ENCODE measurements around the gene ATXN1. TPM values are rescaled to one million over a fixed set of nuclear protein-coding genes. Genes with fewer than 3 reads are reported as not detected.

The ATXN1 gene
- total RNA-seq, 1 experiment from 2014 or later, result 6.3 TPM

- H3K27ac ChIP-seq, result no peak overlapping the region
- H3K4me1 ChIP-seq, result no peaks in the 10 kb centered on the region
- no peaks in the 10 kb centered on the region for H3K27me3 ChIP-seq
- DNase-seq, result no peak
- no peaks in the 10 kb centered on the region for H3K9me3 ChIP-seq (replicated peaks)
- H3K36me3 ChIP-seq, result no peaks in the 10 kb centered on the region
- no peak overlapping the region for H3K4me3 ChIP-seq
Observed at GRCh38 chr6:16684195-16684689, 77.0 kb downstream of the ATXN1 start.

DNA sequence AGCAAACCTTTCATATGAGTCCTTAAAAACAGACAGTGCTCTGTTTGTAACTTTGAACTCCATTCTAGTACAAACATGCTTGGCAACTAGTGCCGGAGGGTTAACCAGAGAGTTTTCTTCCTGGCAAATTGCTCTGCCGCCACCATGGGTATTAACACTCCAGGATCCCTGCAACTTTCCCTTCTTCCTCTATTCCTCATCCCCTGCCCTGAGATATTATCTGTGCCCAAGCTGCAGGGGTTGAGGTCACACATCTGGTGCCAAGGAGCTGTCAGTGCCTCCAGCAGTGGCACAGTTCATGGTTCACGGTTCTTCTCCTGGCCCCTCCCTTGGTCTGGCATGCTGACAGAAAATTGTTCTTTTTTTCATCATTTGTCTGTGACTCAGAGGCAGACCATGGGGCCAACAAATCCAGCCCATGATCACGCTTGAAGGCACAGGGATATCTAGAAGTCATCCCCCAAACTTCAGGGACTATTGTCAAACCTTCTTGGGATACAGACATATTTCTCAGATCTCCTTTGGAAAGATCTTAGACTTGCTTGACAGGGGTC lies 77.5 kb downstream of the ATXN1 start:
- H3K9me3 ChIP-seq (replicated peaks), result no peaks in the 10 kb centered on the region
- H3K27me3 ChIP-seq, result no peaks in the 10 kb centered on the region
- no peak overlapping the region for H3K27ac ChIP-seq
- H3K4me3 ChIP-seq, result no peak overlapping the region
- no peaks in the 10 kb centered on the region for H3K4me1 ChIP-seq
- DNase-seq, result no peak
- H3K36me3 ChIP-seq, result no peaks in the 10 kb centered on the region

DNA sequence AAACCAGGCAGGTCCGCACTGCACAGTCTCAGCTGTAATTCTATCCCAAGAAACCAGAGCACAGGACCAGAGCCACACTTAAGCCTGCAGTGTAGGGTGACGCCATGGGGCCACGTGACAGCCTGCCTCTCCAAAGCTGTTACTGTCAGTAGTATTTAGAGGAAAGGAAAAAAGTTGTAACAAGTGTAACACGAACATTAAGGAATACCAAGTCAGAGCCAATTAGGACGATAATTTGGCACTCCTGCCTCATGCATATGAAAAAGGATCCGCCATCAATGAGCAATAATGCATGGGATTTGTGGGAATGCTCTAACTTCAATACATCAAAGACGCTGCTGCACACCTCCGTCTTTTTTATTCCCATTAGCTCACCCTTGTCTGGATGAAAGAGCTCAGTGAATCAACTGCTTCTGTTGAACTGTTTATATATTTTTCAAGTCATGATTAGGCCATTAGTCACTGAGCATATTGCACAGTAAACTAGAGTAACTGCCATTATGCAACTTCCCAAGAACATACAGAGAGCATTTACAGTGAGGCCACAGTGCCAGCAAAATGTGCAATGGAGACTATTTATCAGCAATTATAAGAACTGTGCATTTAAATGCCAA lies 79.9 kb downstream of the ATXN1 start:
- no peak overlapping the region for H3K27ac ChIP-seq
- no peak for DNase-seq
- no peaks in the 10 kb centered on the region for H3K4me1 ChIP-seq
- no peaks in the 10 kb centered on the region for H3K9me3 ChIP-seq (replicated peaks)
- no peaks in the 10 kb centered on the region for H3K27me3 ChIP-seq
- H3K4me3 ChIP-seq, result no peak overlapping the region
- H3K36me3 ChIP-seq, result no peaks in the 10 kb centered on the region

- Histone ChIP-seq H3K27me3 (no peaks in the 10 kb centered on the region), H3K4me1 (no peaks in the 10 kb centered on the region), H3K4me3 (no peak overlapping the region), H3K9me3 (replicated peaks) (no peaks in the 10 kb centered on the region), H3K36me3 (no peaks in the 10 kb centered on the region), H3K27ac (no peak overlapping the region)
- DNase-seq, result no peak
Observed at GRCh38 chr6:16679050-16679449, 82.2 kb downstream of the ATXN1 start.

- no peaks in the 10 kb centered on the region for H3K27me3 ChIP-seq
- H3K36me3 ChIP-seq, result no peaks in the 10 kb centered on the region
- H3K4me1 ChIP-seq, result no peaks in the 10 kb centered on the region
- DNase-seq, result no peak
- H3K9me3 ChIP-seq (replicated peaks), result no peaks in the 10 kb centered on the region
- H3K4me3 ChIP-seq, result no peak overlapping the region
- H3K27ac ChIP-seq, result no peak overlapping the region
Observed at GRCh38 chr6:16677458-16677857, 83.8 kb downstream of the ATXN1 start.

DNA sequence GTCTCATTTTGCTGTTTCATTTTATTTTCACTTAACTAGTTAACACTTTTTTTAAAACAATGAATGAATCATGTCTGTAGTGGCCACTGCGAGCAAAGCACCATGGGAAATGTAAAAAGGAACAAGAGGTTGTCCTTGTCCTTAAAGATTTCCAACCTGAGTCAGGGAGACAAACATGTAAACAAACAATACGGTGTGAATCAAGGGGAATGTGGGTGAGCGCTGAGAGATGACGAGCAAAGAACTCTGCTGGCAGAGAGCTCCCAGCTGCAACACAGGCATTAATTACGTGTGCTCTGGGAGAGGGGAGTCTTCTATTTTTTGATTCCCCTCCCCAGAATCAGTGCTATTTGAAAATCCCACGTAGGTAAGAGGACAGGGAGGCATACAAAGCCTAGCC lies 84.3 kb downstream of the ATXN1 start:
- Histone ChIP-seq H3K4me3 (no peak overlapping the region), H3K27ac (no peak overlapping the region), H3K36me3 (no peaks in the 10 kb centered on the region), H3K9me3 (replicated peaks) (no peaks in the 10 kb centered on the region), H3K27me3 (no peaks in the 10 kb centered on the region), H3K4me1 (no peaks in the 10 kb centered on the region)
- DNase-seq, result no peak

- no peak overlapping the region for H3K4me3 ChIP-seq
- no peaks in the 10 kb centered on the region for H3K4me1 ChIP-seq
- H3K27me3 ChIP-seq, result no peaks in the 10 kb centered on the region
- H3K36me3 ChIP-seq, result no peaks in the 10 kb centered on the region
- DNase-seq, result no peak
- no peaks in the 10 kb centered on the region for H3K9me3 ChIP-seq (replicated peaks)
- no peak overlapping the region for H3K27ac ChIP-seq
Observed at GRCh38 chr6:16676376-16676775, 84.9 kb downstream of the ATXN1 start.

DNA sequence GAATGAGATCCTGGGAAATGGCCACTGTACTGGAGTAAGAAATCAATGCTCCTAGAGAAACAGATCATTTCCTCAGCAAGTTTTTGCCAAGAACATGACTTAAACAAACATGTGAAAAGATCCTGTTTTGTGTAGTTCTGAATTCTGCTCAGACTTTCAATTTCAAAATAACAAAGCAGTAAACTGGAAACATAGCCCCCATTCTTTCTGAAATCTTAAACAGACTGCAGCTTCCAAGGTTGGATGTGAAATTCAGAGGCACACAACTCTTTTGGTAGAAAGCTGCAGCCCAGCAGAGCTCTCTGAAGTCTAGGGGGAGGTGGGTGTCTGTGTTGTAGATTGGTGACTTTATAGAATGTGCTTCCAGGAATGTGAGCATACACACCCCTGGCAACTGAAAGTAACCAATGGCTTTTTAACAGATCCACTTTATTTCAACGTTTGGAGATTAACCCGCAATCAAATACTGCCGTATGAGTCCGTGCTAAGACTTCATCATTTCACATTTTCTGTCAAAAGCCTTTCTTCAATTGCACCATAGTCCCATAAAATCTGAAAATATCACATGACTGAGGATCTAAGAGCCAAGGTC lies 86.4 kb downstream of the ATXN1 start:
- Histone ChIP-seq H3K36me3 (no peaks in the 10 kb centered on the region), H3K9me3 (replicated peaks) (no peaks in the 10 kb centered on the region), H3K4me1 (no peaks in the 10 kb centered on the region), H3K4me3 (no peak overlapping the region), H3K27me3 (no peaks in the 10 kb centered on the region), H3K27ac (no peak overlapping the region)
- no peak for DNase-seq

- Histone ChIP-seq H3K27me3 (no peaks in the 10 kb centered on the region), H3K9me3 (replicated peaks) (no peaks in the 10 kb centered on the region), H3K36me3 (no peaks in the 10 kb centered on the region), H3K4me3 (no peak overlapping the region), H3K4me1 (no peaks in the 10 kb centered on the region), H3K27ac (no peak overlapping the region)
- DNase-seq, result no peak
Observed at GRCh38 chr6:16673011-16673797, 88.1 kb downstream of the ATXN1 start.

DNA sequence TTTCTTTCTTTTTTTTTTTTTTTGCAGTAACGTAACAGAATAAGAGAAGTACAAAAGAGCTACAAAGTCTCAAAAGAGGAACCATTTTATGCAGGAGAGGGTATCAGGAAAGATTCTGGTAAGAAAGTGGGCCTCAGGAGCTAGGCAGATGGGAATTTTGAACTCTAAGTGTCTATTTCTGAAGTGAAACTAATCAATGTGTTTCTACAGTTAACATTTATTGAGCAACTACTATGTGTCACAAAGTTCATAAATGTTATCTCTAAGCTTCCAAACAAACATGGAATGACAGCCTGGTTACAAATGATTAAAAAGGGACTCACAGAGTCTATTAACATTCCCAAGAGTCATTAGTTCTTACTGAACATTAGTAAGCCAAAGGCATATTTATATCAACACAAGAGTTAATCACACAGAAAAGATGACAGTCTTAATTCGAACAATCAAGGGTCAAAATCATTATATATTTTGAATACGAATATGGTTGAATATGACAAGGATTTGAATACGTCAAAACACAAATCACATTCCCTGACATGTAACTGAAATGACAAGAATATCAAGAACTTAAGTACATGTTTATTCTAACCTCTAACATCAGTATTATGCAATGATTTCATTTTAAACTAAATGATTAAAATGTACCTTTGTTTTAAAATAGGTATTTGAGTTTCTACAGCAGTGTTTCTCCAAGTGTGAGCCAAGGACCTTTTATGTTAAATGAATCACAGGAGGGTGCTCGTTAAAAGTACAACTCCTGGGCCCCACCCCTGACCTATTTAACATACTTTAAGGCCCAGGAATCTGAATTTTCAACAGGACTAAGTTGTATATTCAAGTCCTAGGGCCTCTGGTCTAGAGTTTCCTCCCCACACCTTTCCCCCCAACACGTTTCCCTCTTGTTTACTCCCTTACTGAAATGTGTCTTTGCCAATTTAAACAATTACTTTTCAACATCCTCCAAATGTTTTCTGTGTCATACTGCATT lies 89.7 kb downstream of the ATXN1 start:
- no peak overlapping the region for H3K27ac ChIP-seq
- no peak overlapping the region for H3K4me3 ChIP-seq
- DNase-seq, result no peak
- H3K9me3 ChIP-seq (replicated peaks), result no peaks in the 10 kb centered on the region
- no peaks in the 10 kb centered on the region for H3K27me3 ChIP-seq
- no peaks in the 10 kb centered on the region for H3K36me3 ChIP-seq
- no peaks in the 10 kb centered on the region for H3K4me1 ChIP-seq

DNA sequence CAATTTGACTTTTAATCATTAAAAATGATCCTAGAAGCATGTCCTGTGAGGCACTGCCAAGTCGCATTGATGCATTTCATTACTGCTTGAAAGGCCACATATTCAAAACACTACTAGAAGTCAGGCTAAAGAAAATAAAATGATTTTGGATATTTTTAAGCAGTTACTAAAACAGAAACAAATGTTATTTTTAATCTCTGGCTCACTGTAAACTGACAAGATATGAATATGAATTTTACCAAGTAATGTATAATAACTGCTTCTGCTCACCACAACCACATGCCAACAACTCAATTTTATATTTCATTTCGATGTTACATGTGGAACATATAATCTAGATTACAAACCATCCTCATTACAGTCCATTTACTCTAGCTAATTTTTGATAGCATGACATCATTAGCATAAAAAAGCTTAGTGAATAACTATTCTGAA lies 90.6 kb downstream of the ATXN1 start:
- DNase-seq, result no peak
- Histone ChIP-seq H3K36me3 (no peaks in the 10 kb centered on the region), H3K27ac (no peak overlapping the region), H3K4me3 (no peak overlapping the region), H3K9me3 (replicated peaks) (no peaks in the 10 kb centered on the region), H3K4me1 (no peaks in the 10 kb centered on the region), H3K27me3 (no peaks in the 10 kb centered on the region)

GRCh38 chr6:16670183-16670582 lies 91.1 kb downstream of the ATXN1 start:
- Histone ChIP-seq H3K9me3 (replicated peaks) (no peaks in the 10 kb centered on the region), H3K36me3 (no peaks in the 10 kb centered on the region), H3K4me1 (no peaks in the 10 kb centered on the region), H3K27ac (no peak overlapping the region), H3K27me3 (no peaks in the 10 kb centered on the region), H3K4me3 (no peak overlapping the region)
- no peak for DNase-seq

- no peak overlapping the region for H3K27ac ChIP-seq
- no peaks in the 10 kb centered on the region for H3K9me3 ChIP-seq (replicated peaks)
- no peaks in the 10 kb centered on the region for H3K27me3 ChIP-seq
- H3K36me3 ChIP-seq, result no peaks in the 10 kb centered on the region
- H3K4me3 ChIP-seq, result no peak overlapping the region
- DNase-seq, result no peak
- H3K4me1 ChIP-seq, result no peaks in the 10 kb centered on the region
Observed at GRCh38 chr6:16669227-16669626, 92.0 kb downstream of the ATXN1 start.

- no peak overlapping the region for H3K4me3 ChIP-seq
- H3K27ac ChIP-seq, result no peak overlapping the region
- H3K9me3 ChIP-seq (replicated peaks), result no peaks in the 10 kb centered on the region
- no peaks in the 10 kb centered on the region for H3K27me3 ChIP-seq
- DNase-seq, result no peak
- no peaks in the 10 kb centered on the region for H3K36me3 ChIP-seq
- no peaks in the 10 kb centered on the region for H3K4me1 ChIP-seq
Observed at GRCh38 chr6:16667509-16667908, 93.8 kb downstream of the ATXN1 start.

All from SJCRH30 (cell line).